Measurements from ENCODE around the gene FCHO1.

DNA sequence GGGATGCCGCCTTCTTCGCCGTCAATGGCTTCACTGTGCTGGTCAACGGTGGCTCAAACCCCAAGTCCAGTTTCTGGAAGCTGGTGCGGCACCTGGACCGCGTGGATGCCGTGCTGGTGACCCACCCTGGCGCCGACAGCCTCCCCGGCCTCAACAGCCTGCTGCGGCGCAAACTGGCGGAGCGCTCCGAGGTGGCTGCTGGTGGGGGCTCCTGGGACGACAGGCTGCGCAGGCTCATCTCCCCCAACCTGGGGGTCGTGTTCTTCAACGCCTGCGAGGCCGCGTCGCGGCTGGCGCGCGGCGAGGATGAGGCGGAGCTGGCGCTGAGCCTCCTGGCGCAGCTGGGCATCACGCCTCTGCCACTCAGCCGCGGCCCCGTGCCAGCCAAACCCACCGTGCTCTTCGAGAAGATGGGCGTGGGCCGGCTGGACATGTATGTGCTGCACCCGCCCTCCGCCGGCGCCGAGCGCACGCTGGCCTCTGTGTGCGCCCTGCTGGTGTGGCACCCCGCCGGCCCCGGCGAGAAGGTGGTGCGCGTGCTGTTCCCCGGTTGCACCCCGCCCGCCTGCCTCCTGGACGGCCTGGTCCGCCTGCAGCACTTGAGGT is 25.0 kb upstream of the FCHO1 start:
- TF ChIP-seq, protein P1, sequence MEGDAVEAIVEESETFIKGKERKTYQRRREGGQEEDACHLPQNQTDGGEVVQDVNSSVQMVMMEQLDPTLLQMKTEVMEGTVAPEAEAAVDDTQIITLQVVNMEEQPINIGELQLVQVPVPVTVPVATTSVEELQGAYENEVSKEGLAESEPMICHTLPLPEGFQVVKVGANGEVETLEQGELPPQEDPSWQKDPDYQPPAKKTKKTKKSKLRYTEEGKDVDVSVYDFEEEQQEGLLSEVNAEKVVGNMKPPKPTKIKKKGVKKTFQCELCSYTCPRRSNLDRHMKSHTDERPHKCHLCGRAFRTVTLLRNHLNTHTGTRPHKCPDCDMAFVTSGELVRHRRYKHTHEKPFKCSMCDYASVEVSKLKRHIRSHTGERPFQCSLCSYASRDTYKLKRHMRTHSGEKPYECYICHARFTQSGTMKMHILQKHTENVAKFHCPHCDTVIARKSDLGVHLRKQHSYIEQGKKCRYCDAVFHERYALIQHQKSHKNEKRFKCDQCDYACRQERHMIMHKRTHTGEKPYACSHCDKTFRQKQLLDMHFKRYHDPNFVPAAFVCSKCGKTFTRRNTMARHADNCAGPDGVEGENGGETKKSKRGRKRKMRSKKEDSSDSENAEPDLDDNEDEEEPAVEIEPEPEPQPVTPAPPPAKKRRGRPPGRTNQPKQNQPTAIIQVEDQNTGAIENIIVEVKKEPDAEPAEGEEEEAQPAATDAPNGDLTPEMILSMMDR (IDR thresholded peaks at IDR 0.05; ENCODE audit: low read depth, low read length, missing input control), result no peak
- no peak for TF ChIP-seq GABPA (IDR thresholded peaks at IDR 0.05 in 1 of 2, conservative IDR thresholded peaks at IDR 0.05 in 1 of 2)
- TF ChIP-seq FOXA2 (IDR thresholded peaks at IDR 0.05), result no peak
- no peak for TF ChIP-seq RXRA (IDR thresholded peaks at IDR 0.05)
- no peak for TF ChIP-seq EGR1 (IDR thresholded peaks at IDR 0.05; ENCODE audit: low read depth in 2 of 2)
- TF ChIP-seq, protein P2, sequence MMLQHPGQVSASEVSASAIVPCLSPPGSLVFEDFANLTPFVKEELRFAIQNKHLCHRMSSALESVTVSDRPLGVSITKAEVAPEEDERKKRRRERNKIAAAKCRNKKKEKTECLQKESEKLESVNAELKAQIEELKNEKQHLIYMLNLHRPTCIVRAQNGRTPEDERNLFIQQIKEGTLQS (IDR thresholded peaks at IDR 0.05), result no peak
- TF ChIP-seq RAD21 (IDR thresholded peaks at IDR 0.05), result no peak
- TF ChIP-seq, protein P3, sequence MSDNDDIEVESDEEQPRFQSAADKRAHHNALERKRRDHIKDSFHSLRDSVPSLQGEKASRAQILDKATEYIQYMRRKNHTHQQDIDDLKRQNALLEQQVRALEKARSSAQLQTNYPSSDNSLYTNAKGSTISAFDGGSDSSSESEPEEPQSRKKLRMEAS (IDR thresholded peaks at IDR 0.05), result no peak
- no peak for TF ChIP-seq SP1 (IDR thresholded peaks at IDR 0.05)
